ENCODE results near the gene NPBWR2. TPM values are rescaled to one million over a fixed set of nuclear protein-coding genes. Genes with fewer than 3 reads are reported as not detected.
A peak's percentile ranks its signal among the peaks of the same experiment; 100 is the strongest.

NPBWR2 gene
- total RNA-seq, 2 donors from 2014 or later = not detected

- Mint-ChIP-seq H3K36me3 (ENCODE audit: low read depth) (peaks cover 3% of the 10 kb centered on the region), H3K4me3 (peak overlapping the region; percentile 93), H3K4me1 (peaks cover 35% of the 10 kb centered on the region), H3K27ac (peak overlapping the region; percentile 90), H3K27me3 (no peaks in the 10 kb centered on the region)
- ATAC-seq = no peak
- H3K9me3 ChIP-seq (ENCODE audit: control insufficient read depth, low read length, poor library complexity, severe bottlenecking) = no peaks in the 10 kb centered on the region
- DNase-seq = no peak
These were observed 28.5 kb downstream of the NPBWR2 start for GRCh38 chr20:64078934-64079272.

GRCh38 chr20:64077876-64078551, 29.4 kb downstream of the NPBWR2 start:
- peaks cover 32% of the 10 kb centered on the region for H3K4me1 Mint-ChIP-seq
- DNase-seq = peak; percentile 39 to 56 (median 47)
- no peaks in the 10 kb centered on the region for H3K9me3 ChIP-seq (ENCODE audit: control insufficient read depth, low read length, poor library complexity, severe bottlenecking)
- H3K27ac Mint-ChIP-seq = peak overlapping the region; percentile 90
- no peaks in the 10 kb centered on the region for H3K27me3 Mint-ChIP-seq
- peaks cover 3% of the 10 kb centered on the region for H3K36me3 Mint-ChIP-seq (ENCODE audit: low read depth)
- peak overlapping the region; percentile 93 for H3K4me3 Mint-ChIP-seq
- peak; percentile 52 for ATAC-seq

GRCh38 chr20:64077541-64077875, 29.9 kb downstream of the NPBWR2 start:
- no peak for DNase-seq
- peak overlapping the region; percentile 93 for H3K4me3 Mint-ChIP-seq
- no peaks in the 10 kb centered on the region for H3K9me3 ChIP-seq (ENCODE audit: control insufficient read depth, low read length, poor library complexity, severe bottlenecking)
- no peaks in the 10 kb centered on the region for H3K27me3 Mint-ChIP-seq
- H3K36me3 Mint-ChIP-seq (ENCODE audit: low read depth) = peaks cover 3% of the 10 kb centered on the region
- ATAC-seq = no peak
- peaks cover 32% of the 10 kb centered on the region for H3K4me1 Mint-ChIP-seq
- peak overlapping the region; percentile 90 for H3K27ac Mint-ChIP-seq

- H3K9me3 ChIP-seq (ENCODE audit: control insufficient read depth, low read length, poor library complexity, severe bottlenecking) = no peaks in the 10 kb centered on the region
- H3K27me3 Mint-ChIP-seq = no peaks in the 10 kb centered on the region
- peaks cover 30% of the 10 kb centered on the region for H3K4me1 Mint-ChIP-seq
- peaks cover 3% of the 10 kb centered on the region for H3K36me3 Mint-ChIP-seq (ENCODE audit: low read depth)
- peak in 1 of 3 donors; percentile 32 for DNase-seq
- ATAC-seq = no peak
- peak overlapping the region; percentile 93 for H3K4me3 Mint-ChIP-seq
- H3K27ac Mint-ChIP-seq = peak overlapping the region; percentile 90
These were observed 30.3 kb downstream of the NPBWR2 start for GRCh38 chr20:64077094-64077493.

GRCh38 chr20:64076061-64076997, 31.0 kb downstream of the NPBWR2 start:
- Mint-ChIP-seq H3K4me1 (peaks cover 29% of the 10 kb centered on the region), H3K36me3 (ENCODE audit: low read depth) (peaks cover 3% of the 10 kb centered on the region)
- no peak for ATAC-seq

GRCh38 chr20:64075556-64075955, 31.8 kb downstream of the NPBWR2 start:
- DNase-seq = no peak
- H3K9me3 ChIP-seq (ENCODE audit: control insufficient read depth, low read length, poor library complexity, severe bottlenecking) = no peaks in the 10 kb centered on the region
- no peak overlapping the region for H3K4me3 Mint-ChIP-seq
- H3K36me3 Mint-ChIP-seq (ENCODE audit: low read depth) = peaks cover 3% of the 10 kb centered on the region
- H3K27me3 Mint-ChIP-seq = no peaks in the 10 kb centered on the region
- H3K4me1 Mint-ChIP-seq = peaks cover 26% of the 10 kb centered on the region
- no peak for ATAC-seq
- H3K27ac Mint-ChIP-seq = no peak overlapping the region

More at GRCh38 chr20:64076061-64076997, 31.0 kb downstream of the NPBWR2 start:
- H3K27me3 Mint-ChIP-seq = no peaks in the 10 kb centered on the region
- peak overlapping the region; percentile 90 for H3K27ac Mint-ChIP-seq
- H3K4me3 Mint-ChIP-seq = peak overlapping the region; percentile 93
- no peaks in the 10 kb centered on the region for H3K9me3 ChIP-seq (ENCODE audit: control insufficient read depth, low read length, poor library complexity, severe bottlenecking)
- DNase-seq = no peak

GRCh38 chr20:64074963-64075362, 32.4 kb downstream of the NPBWR2 start:
- Mint-ChIP-seq H3K27me3 (no peaks in the 10 kb centered on the region), H3K4me1 (peaks cover 22% of the 10 kb centered on the region), H3K27ac (no peak overlapping the region), H3K4me3 (no peak overlapping the region), H3K36me3 (ENCODE audit: low read depth) (peaks cover 3% of the 10 kb centered on the region)
- DNase-seq (no peak), ATAC-seq (no peak)
- no peaks in the 10 kb centered on the region for H3K9me3 ChIP-seq (ENCODE audit: control insufficient read depth, low read length, poor library complexity, severe bottlenecking)

GRCh38 chr20:64074184-64074789, 33.1 kb downstream of the NPBWR2 start:
- no peaks in the 10 kb centered on the region for H3K9me3 ChIP-seq (ENCODE audit: control insufficient read depth, low read length, poor library complexity, severe bottlenecking)
- ATAC-seq = no peak
- Mint-ChIP-seq H3K27ac (no peak overlapping the region), H3K4me1 (peaks cover 22% of the 10 kb centered on the region), H3K27me3 (no peaks in the 10 kb centered on the region), H3K4me3 (no peak overlapping the region), H3K36me3 (ENCODE audit: low read depth) (peaks cover 3% of the 10 kb centered on the region)
- DNase-seq = no peak

GRCh38 chr20:64073476-64074183, 33.7 kb downstream of the NPBWR2 start:
- H3K27me3 Mint-ChIP-seq = no peaks in the 10 kb centered on the region
- ATAC-seq (no peak), DNase-seq (no peak)
- H3K4me1 Mint-ChIP-seq = peaks cover 18% of the 10 kb centered on the region
- H3K9me3 ChIP-seq (ENCODE audit: control insufficient read depth, low read length, poor library complexity, severe bottlenecking) = no peaks in the 10 kb centered on the region
- no peak overlapping the region for H3K4me3 Mint-ChIP-seq
- peaks cover 3% of the 10 kb centered on the region for H3K36me3 Mint-ChIP-seq (ENCODE audit: low read depth)
- H3K27ac Mint-ChIP-seq = no peak overlapping the region

- no peak overlapping the region for H3K27ac Mint-ChIP-seq
- H3K9me3 ChIP-seq (ENCODE audit: control insufficient read depth, low read length, poor library complexity, severe bottlenecking) = no peaks in the 10 kb centered on the region
- ATAC-seq = no peak
- no peak for DNase-seq
- peak overlapping the region; percentile 41 for H3K4me3 Mint-ChIP-seq
- peaks cover 18% of the 10 kb centered on the region for H3K4me1 Mint-ChIP-seq
- no peaks in the 10 kb centered on the region for H3K27me3 Mint-ChIP-seq
- H3K36me3 Mint-ChIP-seq (ENCODE audit: low read depth) = peaks cover 3% of the 10 kb centered on the region
These were observed 34.8 kb downstream of the NPBWR2 start for GRCh38 chr20:64072498-64073063.

- ATAC-seq = no peak
- DNase-seq = no peak
- Mint-ChIP-seq H3K27ac (no peak overlapping the region), H3K27me3 (no peaks in the 10 kb centered on the region), H3K4me1 (peaks cover 21% of the 10 kb centered on the region), H3K36me3 (ENCODE audit: low read depth) (peaks cover 3% of the 10 kb centered on the region), H3K4me3 (no peak overlapping the region)
- H3K9me3 ChIP-seq (ENCODE audit: control insufficient read depth, low read length, poor library complexity, severe bottlenecking) = no peaks in the 10 kb centered on the region
These were observed 35.7 kb downstream of the NPBWR2 start for GRCh38 chr20:64071341-64072332.

Data from T-helper 17 cell (primary cell).